HG02870 (cell line): ENCODE data around the gene TADA3.
A peak's percentile ranks its signal among the peaks of the same experiment; 100 is the strongest.

Experiments
- ATAC-seq: cut with Tn5 transposase; IDR thresholded peaks from one replicate; pipeline ENCODE4 v1.9.1; 2021; ENCODE audit warnings: mild to moderate bottlenecking, moderate library complexity; ENCODE audit not compliant: unreplicated experiment

Gene TADA3

DNA sequence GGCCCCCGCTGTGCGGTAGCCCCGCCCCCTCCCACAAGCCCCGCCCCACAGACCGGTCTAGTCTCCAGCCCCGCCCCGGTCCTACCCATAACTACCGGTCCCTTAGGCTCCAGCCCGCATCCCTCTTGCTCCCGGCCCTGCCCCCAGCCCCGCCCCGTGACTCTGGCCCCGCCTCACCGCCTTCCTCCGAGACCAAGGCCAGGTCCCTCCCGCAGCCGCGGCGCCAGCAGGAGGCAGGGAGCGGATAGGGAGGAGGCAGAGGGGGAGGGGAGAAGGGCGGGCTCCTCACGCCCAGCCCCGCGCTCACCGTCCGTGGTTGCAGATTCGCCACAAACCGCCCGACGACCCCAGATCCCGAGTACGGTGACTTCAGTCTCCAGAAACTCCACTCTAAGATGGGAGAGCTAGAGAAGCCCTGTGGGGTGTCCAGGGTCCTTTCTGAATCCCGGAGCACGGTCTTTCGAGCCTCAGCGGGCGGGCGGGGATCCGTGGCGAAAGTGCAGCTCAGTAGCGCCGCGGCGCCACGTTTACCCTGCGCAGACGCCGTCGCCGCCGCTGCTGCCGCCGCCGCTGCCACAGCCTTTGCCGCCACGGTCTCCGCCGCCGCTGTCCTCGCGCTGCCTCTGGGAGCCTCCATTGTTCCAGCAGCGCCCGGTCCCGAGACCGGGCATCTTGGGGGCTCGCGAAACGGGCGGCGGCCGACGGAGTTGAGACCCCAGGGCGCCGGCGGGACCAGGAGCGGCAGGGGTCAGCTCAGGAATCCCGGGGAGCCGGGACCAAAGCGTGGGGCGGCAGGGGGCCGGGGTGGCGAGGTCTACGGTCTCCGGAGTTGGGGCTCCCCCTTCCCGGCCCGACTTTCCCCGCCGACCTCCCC is 60.8 kb downstream of the TADA3 start, which contains the start of gene BRPF1:
Gene BRPF1 (plus strand): TSS at position 530 of the 874 bp plus-strand sequence. CDS start 2,406 bp downstream, outside the sequence.
- ATAC-seq = peak; percentile 91

DNA sequence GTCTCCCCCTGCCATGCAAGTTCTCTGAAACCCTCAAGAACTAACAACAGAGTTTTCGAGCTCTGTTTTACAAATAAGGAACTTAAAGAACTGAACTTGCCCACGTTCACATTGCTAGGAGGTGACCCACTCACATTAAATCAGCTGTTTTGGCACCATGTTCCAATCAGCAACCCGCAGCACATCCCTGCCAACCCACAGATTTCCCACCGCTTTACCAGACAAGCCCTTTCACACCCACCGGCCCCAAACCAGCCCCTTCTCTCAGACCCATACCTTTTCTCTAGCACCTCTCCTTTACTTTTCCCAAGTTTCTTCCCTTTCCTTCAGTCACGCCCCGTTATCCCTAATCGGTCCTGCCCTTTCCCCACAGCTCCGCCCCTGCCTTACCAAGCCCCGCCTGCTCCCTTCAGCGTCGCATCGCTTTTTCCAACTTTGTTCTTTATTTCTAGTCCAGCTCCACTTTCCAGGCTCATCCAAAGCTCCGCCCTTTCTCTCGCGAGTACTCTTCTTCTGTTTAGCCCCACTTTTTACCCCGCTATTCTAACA is 61.5 kb downstream of the TADA3 start:
- ATAC-seq = peak; percentile 47
